GM21529 (cell line): ENCODE results near the gene AWAT2.

Experiments used
- ATAC-seq: cut with Tn5 transposase; IDR thresholded peaks from one replicate; pipeline ENCODE4 v1.9.1; 2021; ENCODE audit not compliant: unreplicated experiment

AWAT2 gene

GRCh38 chrX:70042399-70043371, 7.1 kb downstream of the AWAT2 start:
- ATAC-seq, result no peak

DNA sequence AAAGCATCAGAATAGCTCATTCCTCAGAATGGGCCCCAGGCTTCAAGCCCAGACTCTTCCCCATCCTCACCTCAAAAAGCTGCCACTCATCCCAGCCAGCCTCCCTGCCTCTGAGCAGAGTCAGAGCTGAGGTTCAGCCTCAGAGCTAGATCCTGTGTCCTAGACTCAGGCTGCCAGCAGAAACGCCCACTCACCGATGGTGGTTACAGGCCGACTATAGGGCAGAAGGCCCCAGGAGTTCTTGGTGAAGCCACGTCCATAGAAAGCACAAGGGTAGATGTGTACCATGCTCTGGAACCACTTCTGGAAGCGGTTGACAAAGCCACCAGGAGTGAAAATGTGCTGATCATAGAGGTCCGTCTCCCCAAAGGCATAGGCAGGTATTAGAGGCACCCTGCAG, 7.7 kb downstream of the AWAT2 start:
- no peak for ATAC-seq

GRCh38 chrX:70039758-70040157, 10.0 kb downstream of the AWAT2 start:
- no peak for ATAC-seq

DNA sequence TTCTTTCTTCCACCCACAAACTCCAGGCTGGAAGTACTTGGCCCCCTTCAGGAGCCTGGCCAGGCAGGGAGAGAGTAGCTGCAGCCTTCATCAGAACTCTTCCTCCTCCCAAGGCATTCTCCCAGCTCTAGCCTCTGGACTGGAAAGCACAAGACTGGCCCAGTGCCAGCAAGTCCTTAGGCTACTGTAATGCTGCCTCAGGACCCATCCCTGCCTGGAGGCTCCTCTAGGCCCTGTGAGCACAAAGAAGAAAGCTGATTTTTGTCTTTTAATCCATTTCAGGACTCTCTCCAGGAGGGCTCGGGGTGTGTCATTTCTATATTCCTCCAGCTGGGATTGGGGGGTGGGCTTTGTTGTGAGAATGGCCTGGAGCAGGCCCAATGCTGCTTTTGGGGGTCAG, 10.8 kb downstream of the AWAT2 start:
- no peak for ATAC-seq

DNA sequence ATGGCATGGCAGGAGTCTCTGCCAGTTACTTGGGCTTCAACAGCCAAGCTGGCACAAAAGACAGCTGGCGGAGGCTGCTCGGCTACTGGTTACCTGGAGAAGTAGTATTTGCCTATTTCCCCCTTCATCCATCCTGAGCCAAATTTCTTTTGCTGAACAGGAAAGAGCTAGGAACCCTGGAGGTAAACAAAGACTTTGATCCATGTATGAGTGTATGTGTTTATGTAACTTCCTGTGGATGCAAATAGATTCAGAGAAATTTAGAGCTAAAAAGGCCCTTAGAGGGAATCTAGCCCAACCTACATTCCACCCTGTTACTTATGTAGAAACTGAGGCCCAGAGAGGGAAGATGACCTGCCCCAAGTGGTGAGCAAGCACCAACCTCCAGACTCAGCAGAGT, 11.2 kb downstream of the AWAT2 start:
- ATAC-seq, result no peak

DNA sequence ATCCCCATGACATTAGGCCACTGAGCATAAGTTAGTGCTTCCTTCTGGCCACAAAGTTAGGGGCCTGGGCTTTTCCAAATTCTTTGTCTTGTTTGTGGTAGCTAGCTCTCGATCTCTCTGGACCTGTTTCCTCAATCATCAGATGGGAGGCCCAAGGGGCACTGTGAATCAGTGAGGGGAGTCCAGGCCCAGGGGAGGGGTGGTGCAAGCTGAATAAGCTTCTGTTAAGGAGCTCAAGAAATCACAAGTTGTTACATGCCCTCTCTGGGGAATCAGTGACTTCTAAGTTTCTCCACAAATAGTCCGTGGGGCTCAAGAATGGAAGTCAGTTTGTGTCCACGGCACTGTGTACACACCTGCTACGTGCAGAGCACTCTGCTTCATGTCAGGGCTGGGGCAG, 15.1 kb downstream of the AWAT2 start:
- no peak for ATAC-seq

DNA sequence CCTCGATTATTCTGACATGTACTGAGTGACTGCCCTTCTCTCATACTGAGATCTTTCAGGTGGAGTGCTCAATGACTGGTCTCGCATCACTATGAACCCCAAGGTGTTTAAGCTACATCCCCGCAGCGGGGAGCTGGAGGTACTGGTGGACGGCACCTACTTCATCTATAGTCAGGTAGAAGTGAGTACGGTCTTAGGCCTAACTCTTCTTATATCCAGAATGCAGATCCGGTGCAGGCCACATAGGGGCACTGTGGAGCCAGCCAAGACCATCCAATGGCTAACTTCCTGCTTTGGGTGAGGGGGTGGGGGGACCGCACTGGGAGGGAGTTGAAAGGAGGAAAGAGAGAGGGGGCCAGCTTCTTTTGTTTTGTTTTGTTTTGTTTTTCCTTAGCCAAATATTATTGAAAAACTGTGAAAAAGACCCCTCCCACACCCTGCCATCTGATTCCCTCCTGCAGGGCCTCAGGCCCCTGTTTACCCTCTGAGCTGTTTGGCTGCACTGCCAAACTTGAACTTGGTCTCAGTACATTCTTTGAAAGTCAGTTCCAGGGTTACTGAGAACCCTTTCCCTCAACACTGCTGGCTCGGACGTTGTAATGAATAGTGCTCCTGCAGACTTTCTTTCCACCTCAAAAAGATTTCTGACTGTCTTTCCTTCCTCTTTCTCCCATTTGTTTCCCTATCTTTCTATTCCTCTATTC, 16.2 kb downstream of the AWAT2 start:
- peak; percentile 77 for ATAC-seq

DNA sequence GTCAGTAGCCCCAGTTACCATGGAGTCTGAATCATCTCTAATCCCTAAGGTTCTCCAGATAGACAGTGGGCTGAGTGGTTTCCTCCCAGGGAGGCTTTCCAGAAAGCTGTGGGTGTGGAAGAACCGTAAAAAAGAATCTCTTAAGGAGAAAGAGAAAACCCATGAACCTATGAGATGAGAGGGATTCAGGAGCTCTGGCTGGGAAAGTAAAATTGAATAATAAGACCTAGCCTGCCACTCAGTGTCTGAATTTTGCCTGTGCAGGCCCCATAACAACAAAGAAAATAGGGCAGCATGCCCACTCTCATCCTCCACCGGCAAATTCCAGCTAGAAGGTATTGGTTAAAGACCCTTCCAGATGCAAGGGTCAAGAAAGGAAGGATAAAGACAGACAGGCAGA, 16.9 kb downstream of the AWAT2 start:
- no peak for ATAC-seq

DNA sequence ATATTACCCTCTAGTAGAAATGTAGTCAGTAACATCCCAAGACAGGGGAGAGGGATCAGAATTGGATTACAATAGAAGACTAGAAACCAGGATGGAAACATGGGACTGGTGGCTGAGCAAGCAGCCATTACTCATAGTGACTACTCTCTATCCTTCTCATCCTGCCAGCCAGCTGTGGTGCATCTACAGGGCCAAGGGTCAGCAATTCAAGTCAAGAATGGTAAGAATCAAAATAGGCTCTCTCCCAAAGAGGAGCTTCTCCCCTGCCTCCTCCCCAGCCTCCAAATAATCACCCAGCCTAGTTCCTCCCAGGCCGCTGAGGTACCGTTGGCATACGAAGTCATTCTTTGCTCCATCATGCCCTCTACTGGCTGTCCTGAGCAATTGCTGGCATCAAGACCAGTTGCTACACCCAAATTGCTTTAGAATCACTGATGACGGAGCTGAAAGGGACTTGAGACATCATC, 19.4 kb downstream of the AWAT2 start:
- peak; percentile 69 for ATAC-seq

DNA sequence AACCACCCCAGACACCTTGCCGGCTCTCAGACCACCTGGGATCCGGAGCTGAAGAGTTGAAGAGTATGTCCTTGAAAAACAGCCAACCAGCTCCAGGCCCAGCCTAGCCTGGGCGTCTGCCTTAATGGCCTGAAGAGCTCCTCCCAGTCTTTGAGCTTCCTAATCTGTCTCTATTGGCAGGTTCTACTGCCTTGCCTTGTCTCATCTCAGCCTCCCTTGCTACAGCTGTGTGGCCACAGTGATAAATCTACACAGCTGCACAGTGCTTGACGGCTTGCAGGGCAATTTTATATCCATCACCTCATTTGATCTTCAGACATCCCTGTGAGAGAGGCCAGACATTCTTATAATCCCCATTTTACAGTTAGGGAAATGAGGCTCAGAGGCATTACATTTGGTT, 19.9 kb downstream of the AWAT2 start:
- ATAC-seq, result no peak

GRCh38 chrX:70026851-70027200, 22.9 kb downstream of the AWAT2 start:
- no peak for ATAC-seq

GRCh38 chrX:70026112-70026850, 23.5 kb downstream of the AWAT2 start:
- no peak for ATAC-seq

GRCh38 chrX:70025464-70025863, 24.3 kb downstream of the AWAT2 start:
- no peak for ATAC-seq

- ATAC-seq, result no peak
Measured at GRCh38 chrX:70022616-70023015, 27.1 kb downstream of the AWAT2 start.

DNA sequence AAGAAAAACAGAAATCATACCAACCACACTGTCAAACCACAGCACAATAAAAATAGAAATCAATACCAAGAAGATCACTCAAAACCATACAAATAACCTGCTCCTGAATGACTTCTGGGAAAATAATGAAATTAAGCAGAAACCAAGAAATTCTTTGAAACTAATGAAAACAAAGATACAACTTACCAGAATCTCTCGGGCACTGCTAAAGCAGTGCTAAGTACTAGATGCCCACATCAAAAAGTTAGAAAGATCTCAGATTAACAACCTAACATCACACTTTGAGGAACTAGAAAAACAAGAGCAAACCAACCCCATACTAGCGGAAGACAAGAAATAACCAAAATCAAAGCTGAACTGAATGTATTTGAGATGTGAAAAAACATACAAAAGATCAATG, 33.2 kb downstream of the AWAT2 start:
- ATAC-seq, result no peak

- ATAC-seq, result no peak
Measured at GRCh38 chrX:70013466-70014381, 36.0 kb downstream of the AWAT2 start.

GRCh38 chrX:70012756-70013155, 37.0 kb downstream of the AWAT2 start:
- ATAC-seq, result no peak

DNA sequence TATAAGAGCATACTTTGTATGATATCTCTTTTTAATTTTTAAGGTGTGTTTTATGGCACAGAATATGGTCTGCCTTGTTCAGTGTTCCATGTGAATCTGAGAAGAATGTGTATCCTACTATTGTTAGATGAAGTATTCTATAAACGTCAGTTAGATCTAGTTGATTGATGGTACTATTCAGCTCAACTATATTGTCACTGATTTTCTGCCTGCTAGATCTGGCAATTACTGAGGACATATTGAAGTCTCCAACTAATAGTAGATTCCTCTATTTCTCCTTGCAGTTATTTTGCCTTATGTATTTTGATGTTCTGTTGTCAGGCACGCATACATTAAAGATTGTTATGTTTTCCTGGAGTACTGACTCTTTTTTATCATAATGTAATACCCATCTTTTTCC, 39.8 kb downstream of the AWAT2 start:
- no peak for ATAC-seq

- ATAC-seq, result no peak
Measured at GRCh38 chrX:70009049-70009448, 40.7 kb downstream of the AWAT2 start.

DNA sequence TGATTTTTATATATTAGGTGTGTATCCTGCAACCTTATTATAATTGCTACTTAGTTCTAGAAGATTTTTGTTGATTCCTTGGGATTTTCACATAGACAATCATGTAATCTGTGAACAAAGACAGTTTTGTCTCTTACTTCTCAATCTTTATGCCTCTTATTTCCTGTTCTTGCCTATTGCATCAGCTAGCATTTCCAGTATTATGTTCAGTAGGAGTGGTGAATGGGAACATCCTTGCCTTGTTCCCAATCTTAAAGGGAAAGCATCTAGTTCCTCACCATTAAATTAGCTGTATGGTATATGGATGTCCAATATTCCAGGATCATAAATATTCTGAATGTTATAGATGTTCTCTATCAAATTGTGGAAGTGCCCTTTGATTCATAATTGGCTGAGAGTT, 41.8 kb downstream of the AWAT2 start:
- ATAC-seq, result no peak
